ENCODE data around the gene RFX2.

The RFX2 gene

DNA sequence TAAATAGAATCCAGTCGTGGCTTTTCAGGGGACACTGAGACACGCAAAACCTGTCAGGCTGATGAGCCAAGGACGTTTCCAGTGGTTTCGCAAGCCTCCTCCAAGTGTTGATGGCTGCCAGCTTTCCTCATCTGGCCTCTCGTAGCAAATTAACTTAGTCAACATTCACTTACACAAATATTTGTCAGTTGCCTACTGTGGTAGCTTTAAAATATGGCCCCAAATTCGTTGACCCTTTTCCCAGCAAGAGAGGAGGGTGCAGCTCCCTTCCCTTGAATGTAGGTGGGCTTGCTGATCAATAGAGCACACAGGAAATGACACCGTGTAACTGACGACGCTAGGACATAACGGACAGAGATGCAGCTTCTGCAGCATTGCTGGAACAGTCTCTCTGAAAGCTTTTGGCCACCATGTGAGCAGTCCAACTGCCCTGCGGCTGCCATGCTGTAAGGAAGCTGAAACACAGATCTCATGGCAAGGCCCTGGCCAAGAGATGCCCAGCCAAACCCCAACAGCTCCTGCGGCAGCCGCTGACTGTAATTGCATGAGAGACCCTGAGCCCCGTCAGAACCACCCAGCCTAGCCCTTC, 126.8 kb downstream of the RFX2 start:
- peak; percentile 73 for DNase-seq (ENCODE audit: low read depth)
- H3K4me3 ChIP-seq (ENCODE audit: low read length): no peak overlapping the region
- TF ChIP-seq, protein P1, sequence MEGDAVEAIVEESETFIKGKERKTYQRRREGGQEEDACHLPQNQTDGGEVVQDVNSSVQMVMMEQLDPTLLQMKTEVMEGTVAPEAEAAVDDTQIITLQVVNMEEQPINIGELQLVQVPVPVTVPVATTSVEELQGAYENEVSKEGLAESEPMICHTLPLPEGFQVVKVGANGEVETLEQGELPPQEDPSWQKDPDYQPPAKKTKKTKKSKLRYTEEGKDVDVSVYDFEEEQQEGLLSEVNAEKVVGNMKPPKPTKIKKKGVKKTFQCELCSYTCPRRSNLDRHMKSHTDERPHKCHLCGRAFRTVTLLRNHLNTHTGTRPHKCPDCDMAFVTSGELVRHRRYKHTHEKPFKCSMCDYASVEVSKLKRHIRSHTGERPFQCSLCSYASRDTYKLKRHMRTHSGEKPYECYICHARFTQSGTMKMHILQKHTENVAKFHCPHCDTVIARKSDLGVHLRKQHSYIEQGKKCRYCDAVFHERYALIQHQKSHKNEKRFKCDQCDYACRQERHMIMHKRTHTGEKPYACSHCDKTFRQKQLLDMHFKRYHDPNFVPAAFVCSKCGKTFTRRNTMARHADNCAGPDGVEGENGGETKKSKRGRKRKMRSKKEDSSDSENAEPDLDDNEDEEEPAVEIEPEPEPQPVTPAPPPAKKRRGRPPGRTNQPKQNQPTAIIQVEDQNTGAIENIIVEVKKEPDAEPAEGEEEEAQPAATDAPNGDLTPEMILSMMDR (conservative IDR thresholded peaks at IDR 0.05; ENCODE audit: low read length): no peak

- DNase-seq (ENCODE audit: low read depth): no peak
- peak overlapping the region; percentile 84 for H3K4me3 ChIP-seq (ENCODE audit: low read length)
- TF ChIP-seq, protein P1 (conservative IDR thresholded peaks at IDR 0.05; ENCODE audit: low read length): no peak
Observed at GRCh38 chr19:5978606-5979552, 131.4 kb downstream of the RFX2 start.

GRCh38 chr19:5977785-5978605, 132.3 kb downstream of the RFX2 start, which contains the start of gene RANBP3:
Gene RANBP3, minus strand, starts transcription at chr19:5978140. Its CDS starts 58 bp downstream, at chr19:5978082.
- H3K4me3 ChIP-seq (ENCODE audit: low read length): peak within 1 kb of the TSS; percentile 84
- peak; percentile 99 for DNase-seq (ENCODE audit: low read depth)
- TF ChIP-seq, protein P1 (conservative IDR thresholded peaks at IDR 0.05; ENCODE audit: low read length): no peak

DNA sequence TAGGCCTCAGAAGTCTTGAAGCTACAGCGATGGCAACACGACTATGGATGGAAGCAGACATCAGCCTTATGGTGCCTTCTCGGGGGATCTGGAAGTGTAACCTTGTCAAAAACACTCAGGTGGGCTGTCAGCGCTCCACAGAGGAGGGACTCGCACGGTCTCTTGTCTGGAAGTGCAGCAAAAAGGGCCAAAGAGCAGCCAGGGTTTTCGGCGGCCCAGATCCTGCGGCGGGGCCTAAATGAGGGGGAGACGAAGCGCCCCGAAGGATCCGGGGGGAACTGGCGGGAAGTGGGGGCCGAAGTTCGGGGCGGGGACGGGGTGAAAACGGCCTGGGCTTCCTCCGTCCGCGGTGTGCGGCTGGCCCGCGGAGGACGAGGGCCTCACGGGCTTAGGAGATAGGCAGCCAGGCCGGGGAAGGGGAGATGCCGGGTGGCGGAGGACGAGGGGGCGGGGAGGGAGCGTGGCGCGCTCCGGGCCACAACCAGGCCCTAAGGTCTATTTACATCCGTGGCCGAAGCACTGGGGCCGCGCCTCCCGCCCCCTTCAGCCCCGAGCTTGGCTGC, 133.0 kb downstream of the RFX2 start:
- TF ChIP-seq, protein P1 (conservative IDR thresholded peaks at IDR 0.05; ENCODE audit: low read length): no peak
- DNase-seq (ENCODE audit: low read depth): no peak
- peak overlapping the region; percentile 82 for H3K4me3 ChIP-seq (ENCODE audit: low read length)

DNA sequence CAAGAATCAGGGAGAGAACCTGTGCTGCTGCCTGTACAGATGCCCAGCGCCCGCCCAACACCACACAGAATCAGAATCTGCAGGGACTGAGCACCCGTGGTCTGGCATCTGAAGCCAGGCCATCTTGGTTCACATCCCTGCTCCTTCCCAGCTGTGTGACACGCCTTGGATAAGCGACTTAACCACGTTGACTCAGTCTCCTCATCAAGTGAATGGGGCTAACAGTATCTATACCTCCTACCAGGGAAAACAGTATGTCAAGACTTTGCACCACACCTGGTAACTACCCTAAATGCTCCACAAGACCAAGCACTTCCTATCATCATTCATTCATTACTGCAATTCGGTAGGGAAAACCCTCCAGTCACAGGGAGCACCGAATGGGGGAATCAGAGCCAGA, 133.5 kb downstream of the RFX2 start:
- no peak for DNase-seq (ENCODE audit: low read depth)
- H3K4me3 ChIP-seq (ENCODE audit: low read length): peak overlapping the region; percentile 82
- TF ChIP-seq, protein P1 (conservative IDR thresholded peaks at IDR 0.05; ENCODE audit: low read length): no peak

- no peak for DNase-seq (ENCODE audit: low read depth)
- TF ChIP-seq, protein P1 (conservative IDR thresholded peaks at IDR 0.05; ENCODE audit: low read length): no peak
- H3K4me3 ChIP-seq (ENCODE audit: low read length): no peak overlapping the region
Observed at GRCh38 chr19:5975388-5975728, 134.9 kb downstream of the RFX2 start.
